Measurements from ENCODE around the gene RAP1B.

- no peak for TF ChIP-seq CTCF (IDR thresholded peaks at IDR 0.05)
- no peak for TF ChIP-seq POLR2A (IDR thresholded peaks at IDR 0.05)
Observed at GRCh38 chr12:68612697-68613096, 2.0 kb downstream of the RAP1B start.

All from thyroid gland (tissue), 4 donors.